GM19043 (cell line): ENCODE data around the gene HAVCR2.
"Not testable (repeated sequence)": the region's sequence is repeated elsewhere in the genome, so short reads cannot be mapped to it uniquely, and the experiment has no call there.

Experiments
- ATAC-seq: cut with Tn5 transposase; IDR thresholded peaks from one replicate; pipeline ENCODE4 v1.9.1; 2021; ENCODE audit warnings: low read depth; ENCODE audit not compliant: unreplicated experiment

HAVCR2 gene

GRCh38 chr5:157047898-157048297 lies 60.9 kb downstream of the HAVCR2 start:
- ATAC-seq: no peak

DNA sequence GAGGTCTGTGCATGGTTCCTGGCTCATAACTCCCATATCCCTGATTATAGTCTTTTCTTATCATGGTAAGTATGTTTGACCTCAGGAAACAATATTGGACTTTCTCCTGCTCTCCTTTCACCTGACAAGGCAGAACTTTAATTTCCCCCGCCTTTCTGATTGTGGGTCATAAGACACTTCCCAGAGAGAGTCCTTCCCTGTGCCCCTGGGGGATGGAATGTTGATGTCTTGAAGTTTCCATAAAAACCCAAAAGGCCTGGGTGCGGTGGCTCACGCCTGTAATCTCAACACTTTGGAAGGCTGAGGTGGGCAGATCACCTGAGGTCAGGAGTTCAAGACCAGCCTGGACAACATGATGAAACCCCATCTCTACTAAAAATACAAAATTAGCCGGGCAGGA lies 61.8 kb downstream of the HAVCR2 start:
- ATAC-seq: not testable (repeated sequence)

- ATAC-seq: no peak
Measured at GRCh38 chr5:157046041-157046440, 62.8 kb downstream of the HAVCR2 start.

DNA sequence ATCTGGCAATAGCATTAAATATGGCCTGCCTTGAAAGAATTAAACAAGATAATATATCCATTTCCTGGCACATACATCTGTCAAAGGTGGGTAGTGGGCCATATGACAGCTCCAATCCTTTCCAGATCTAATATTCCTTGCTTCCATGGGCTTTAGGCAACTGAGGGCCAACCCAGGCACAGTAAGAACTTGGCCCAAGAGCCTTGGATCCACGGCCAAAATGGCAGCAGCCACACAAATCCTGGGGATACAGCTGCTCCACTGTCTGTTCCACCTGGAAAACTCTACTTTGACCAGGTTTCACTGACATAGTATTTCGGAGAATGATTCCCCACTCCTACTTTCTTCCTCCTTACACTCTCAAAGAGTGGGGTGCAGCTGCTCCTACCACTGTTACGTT lies 63.2 kb downstream of the HAVCR2 start:
- no peak for ATAC-seq

- no peak for ATAC-seq
Measured at GRCh38 chr5:157038568-157039187, 70.2 kb downstream of the HAVCR2 start.
